GM19438 (cell line): ENCODE results near the gene SMC1B.
"Not testable (repeated sequence)": the region's sequence is repeated elsewhere in the genome, so short reads cannot be mapped to it uniquely, and the experiment has no call there.

Experiments
- ATAC-seq: cut with Tn5 transposase; IDR thresholded peaks from one replicate; pipeline ENCODE4 v1.9.1; 2021; ENCODE audit warnings: low read depth; ENCODE audit not compliant: unreplicated experiment

SMC1B gene

GRCh38 chr22:45308391-45308956 is 104.9 kb downstream of the SMC1B start:
- ATAC-seq = no peak

- ATAC-seq = no peak
Observed at GRCh38 chr22:45306139-45306538, 107.3 kb downstream of the SMC1B start.

DNA sequence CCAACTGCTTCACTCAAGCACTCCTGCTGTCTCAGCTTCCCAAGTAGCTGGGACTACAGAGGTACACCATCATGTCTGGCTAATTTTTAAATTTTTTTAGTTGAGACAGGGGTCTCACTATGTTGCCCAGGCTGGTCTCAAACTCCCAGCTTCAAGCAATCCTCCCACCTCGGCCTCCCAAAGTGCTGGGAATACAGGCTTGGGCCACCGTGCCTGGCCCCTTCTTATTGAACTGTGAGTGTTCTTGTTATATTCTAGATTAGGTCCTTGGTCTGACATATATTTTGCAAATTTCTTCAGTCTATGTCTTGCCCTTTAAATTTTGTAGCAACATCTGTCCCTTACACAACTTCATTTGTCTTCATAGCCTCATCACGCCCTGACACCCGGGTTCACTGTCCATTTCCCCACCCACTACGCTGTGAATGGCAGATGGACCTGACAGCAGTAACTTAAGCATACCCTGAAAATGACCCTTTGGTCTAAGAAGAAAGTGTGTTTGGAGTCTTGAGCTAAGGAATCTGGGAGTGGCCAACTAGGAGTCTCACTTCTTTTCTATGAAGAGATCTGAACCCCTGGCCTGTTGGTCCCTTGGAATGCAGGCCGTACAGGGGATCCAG is 107.8 kb downstream of the SMC1B start:
- ATAC-seq = no peak

- no peak for ATAC-seq
Observed at GRCh38 chr22:45304971-45305370, 108.4 kb downstream of the SMC1B start.

GRCh38 chr22:45303181-45303580 is 110.2 kb downstream of the SMC1B start:
- ATAC-seq = no peak

GRCh38 chr22:45302751-45303150 is 110.6 kb downstream of the SMC1B start:
- ATAC-seq = no peak

DNA sequence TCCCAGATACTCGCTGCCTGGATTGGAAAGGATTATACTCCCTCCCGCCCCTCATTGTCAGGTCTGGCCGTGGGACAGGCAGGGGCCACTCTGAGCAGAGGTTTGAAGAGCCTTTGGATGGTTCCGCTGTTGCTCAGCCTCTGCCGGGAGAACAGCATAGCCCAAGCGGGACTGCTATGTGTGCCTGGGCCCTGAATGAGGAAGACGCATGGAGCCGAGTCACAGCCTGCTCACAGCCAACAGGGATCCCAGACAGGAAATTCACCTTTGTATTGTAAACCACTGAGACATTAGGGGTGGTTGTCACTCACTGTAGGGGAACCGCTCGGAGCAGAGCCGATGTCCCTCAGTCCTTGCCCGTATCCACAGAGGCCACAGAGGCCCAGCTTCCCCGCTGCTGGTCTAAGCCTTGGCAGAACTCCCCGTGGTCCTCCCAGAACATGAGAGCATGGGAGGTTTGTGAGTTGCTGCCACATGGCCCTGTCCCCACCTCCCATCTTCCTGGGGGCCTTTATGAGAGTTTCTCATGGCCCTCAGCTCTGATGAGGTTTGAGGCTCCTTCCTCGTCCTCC is 114.4 kb downstream of the SMC1B start:
- ATAC-seq = no peak

GRCh38 chr22:45296628-45297297 is 116.6 kb downstream of the SMC1B start:
- ATAC-seq = no peak

DNA sequence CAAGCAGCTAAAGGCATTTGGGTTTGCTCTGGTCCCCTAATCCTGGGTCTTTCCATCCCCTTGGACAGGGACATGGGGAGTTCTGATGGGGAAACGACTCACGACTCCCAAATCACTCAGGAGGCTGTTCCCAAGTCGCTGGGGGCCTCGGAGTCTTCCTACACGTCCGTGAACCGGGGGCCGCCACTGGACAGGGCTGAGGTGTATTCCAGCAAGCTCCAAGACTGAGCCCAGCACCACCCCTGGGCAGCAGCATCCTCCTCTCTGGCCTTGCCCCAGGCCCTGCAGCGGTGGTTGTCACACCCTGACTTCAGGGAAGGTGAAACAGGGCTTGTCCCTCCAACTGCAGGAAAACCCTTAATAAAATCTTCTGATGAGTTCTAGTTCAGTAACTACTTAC is 117.9 kb downstream of the SMC1B start:
- no peak for ATAC-seq

- not testable (repeated sequence) for ATAC-seq
Observed at GRCh38 chr22:45295004-45295403, 118.4 kb downstream of the SMC1B start.
